Measurements from ENCODE around the gene MAP6.

MAP6 gene

DNA sequence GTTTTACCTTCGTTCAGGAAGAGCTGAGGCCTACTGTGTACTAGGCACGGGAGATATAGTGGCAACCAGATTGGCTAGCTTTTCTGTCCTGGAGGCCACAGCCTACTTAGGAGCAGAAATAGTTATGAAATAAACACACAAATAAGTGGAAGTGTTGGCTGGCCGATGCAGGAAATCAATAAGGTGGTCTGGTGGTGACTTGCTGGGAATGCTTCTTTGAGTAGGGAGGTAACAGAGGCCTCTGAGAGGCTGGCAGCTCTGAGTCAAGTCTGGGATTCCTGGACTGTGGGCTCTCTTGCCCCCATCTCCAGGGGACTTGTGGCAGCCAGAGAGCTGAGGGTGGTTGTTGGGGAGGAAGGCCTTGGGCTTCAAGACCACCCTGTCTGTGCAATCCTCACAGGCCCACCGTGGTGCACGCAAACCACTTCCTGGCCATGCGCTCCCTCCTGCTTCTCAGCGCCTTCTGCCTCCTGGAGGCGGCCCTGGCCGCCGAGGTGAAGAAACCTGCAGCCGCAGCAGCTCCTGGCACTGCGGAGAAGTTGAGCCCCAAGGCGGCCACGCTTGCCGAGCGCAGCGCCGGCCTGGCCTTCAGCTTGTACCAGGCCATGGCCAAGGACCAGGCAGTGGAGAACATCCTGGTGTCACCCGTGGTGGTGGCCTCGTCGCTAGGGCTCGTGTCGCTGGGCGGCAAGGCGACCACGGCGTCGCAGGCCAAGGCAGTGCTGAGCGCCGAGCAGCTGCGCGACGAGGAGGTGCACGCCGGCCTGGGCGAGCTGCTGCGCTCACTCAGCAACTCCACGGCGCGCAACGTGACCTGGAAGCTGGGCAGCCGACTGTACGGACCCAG is 102.7 kb downstream of the MAP6 start:
- DNase-seq, result no peak

- no peak for DNase-seq
Measured at GRCh38 chr11:75565221-75565814, 103.5 kb downstream of the MAP6 start.

GRCh38 chr11:75563978-75564552 is 104.8 kb downstream of the MAP6 start:
- no peak for DNase-seq

GRCh38 chr11:75563501-75563977 is 105.3 kb downstream of the MAP6 start:
- DNase-seq, result no peak

DNA sequence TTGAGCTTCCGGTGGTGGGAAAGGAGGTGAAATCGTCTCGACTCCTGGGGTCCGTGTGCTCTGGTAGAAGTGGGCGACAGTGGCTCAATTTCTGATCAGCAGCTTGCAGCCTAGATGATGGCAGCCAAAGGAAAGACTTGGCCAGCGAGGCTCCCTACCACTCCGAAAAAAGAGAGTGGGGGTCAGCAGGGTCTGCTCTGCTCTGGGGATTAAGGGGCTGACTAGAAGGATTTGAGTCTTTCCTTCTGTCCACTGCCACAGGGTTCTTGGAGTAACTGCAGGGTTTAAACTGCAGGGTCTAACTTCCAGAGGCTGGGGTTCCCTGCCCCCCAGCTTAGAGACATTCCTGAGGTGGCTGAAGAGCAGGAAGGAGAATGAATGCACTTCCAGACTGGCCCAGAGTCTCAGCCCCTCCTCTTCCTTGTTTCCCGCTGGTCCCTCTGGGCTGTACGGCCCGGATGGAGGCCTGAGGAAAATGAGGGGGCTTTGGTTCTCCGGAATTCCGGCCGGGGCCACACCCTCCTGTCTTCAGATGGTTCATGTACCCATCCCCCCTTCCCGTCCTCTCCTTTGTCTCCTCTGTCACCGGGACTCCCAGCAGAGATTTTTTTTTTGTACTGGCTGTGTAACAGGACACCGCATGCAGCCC is 105.9 kb downstream of the MAP6 start:
- DNase-seq, result no peak

GRCh38 chr11:75562048-75562835 is 106.6 kb downstream of the MAP6 start, which contains the start of gene SERPINH1:
SERPINH1 (plus strand) TSS chr11:75562253; CDS start chr11:75566350, 4,097 bp downstream.
- DNase-seq, result peak; percentile 75 to 87

DNA sequence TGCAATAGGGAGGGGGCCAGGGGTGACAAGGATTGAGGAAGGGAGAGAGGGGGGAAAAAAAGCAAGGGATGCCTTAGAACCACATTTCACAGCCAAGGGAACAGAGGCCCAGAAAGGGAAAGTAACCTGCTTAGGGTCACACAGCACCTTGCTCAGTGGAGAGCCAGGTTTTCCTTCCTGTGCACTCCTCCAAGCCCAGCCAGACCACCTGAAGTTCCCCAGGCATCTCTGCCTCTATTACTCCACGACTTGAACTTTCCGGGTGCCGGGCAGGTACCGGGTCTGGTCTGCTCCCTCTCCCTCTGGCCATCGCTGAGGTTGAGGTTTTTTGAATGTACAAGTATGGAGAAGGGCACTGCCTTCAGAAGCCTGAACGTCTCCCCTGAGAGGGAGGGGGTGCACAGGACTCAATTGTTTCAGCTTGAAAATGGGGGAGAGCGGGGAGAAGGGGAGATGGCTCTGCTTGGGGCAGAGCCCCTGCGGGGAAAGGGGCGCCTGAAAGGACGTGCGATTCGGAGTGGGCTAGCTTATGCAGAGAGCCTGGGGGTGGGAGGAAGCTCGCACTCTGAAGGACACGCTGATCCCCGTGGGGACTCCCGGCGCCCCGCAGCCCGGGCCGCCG is 107.3 kb downstream of the MAP6 start:
- no peak for DNase-seq

- no peak for DNase-seq
Measured at GRCh38 chr11:75560644-75561043, 108.2 kb downstream of the MAP6 start.

- DNase-seq, result no peak
Measured at GRCh38 chr11:75558939-75559843, 109.6 kb downstream of the MAP6 start.

DNA sequence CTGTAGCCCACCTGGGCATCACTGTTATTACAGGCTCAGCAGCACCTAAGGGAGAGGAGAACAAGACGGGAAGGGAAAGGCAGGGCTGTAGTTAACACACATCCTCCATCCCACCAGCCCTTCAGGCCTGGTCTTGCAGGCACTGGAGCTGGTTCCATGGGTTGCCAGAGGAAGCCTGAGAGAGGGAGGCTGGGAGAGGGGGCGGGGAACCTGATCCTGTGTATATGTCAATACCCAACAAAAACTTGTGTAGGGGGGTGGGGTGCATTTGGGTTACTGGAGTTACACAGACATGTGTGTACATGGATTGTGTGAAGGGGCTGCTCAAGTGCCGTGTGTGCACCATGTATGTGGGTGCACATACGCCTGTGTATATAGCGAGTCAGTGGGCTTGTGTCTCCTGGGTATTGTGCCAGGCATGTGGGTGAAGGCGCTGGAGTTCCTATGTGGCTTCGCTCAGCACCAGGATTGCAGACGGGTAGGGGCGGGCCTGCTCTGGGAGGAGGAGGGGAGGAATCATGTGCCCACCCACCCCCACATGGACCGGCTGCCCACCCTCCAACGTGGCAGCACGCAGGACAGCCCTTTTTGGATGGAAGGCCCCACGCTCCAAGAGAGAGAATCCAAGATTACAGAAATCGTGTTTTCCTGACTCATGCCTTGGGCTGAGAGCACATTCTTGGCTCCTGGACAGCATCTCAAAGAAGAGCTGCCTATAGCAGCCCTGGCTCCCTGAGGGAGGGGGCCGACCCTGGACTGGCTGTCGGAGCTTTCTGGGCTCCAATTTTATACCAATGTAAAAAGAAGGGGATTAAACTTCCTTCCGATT is 111.0 kb downstream of the MAP6 start:
- DNase-seq, result no peak

- DNase-seq, result no peak
Measured at GRCh38 chr11:75556275-75556674, 112.6 kb downstream of the MAP6 start.

- DNase-seq, result no peak
Measured at GRCh38 chr11:75555079-75555811, 113.6 kb downstream of the MAP6 start.

DNA sequence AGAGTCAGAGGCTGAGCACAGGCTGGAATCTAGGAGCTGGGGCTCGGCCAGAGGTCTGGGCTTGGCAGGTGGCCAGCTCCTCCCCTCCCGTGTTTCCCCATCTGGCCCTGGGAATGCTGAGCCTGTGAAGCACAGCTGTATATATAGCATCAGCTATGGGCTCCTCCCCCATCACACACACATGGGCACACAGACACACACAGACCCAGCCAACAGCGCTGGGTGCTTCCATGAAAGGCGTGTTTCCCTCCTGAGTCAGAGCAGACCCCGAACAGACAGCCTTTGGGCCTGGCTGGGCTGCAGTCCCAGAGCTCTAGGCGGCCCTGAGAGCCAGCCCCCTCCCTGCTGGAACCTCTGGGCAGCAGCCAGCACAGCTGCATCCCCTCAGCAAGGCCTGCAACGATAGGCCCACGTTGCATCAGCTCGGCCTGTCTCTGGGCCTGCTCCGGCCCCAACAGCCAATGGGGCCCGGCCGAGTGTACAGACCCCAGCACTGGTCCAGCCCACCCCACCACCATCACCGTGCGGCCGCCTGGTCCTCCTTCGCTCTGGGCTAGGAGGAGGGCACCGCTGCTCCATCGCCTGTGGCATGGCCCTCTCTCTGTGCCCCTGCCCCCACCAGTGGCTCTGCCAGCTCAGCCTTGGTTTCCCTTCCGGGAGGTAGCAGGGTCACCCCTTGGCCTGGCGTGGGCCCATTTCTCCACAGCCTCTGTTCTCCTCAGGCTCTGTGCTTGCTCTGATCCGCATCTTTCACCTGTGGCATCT is 114.4 kb downstream of the MAP6 start:
- no peak for DNase-seq

- no peak for DNase-seq
Measured at GRCh38 chr11:75553889-75554257, 115.0 kb downstream of the MAP6 start.

- no peak for DNase-seq
Measured at GRCh38 chr11:75553182-75553581, 115.7 kb downstream of the MAP6 start.

GRCh38 chr11:75549370-75549958 is 119.4 kb downstream of the MAP6 start:
- no peak for DNase-seq

DNA sequence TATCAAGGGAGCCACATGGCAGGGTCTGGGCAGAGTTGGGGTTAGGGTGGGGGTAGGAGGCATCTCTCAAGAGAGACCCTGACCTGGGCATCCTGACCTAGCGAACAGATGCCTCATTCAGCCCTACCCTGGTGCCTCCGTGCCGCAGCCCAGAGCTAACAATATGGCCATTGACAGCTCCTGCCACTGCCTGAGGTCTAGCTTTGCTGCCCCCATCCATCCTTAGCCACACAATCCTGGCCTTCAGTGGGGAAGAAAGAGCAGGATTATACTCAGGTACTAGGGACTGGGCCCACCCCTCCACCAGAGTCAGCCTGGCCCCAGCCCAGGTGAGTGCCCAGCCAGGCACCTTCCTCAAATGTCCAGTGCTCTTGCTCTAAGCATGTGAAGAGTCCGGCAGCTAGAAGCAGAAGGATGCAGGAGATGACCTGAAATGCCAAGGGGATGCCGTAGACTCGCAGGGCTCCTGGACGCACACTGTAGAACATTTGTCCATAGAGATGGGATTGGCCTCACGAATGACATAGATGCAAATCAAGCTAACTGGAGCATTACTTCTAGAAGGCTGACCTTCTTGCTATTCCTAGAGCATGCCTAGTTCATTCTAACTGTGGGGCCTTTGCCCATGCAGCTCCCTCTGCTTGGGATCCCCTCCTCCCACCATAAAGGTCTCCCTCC is 120.1 kb downstream of the MAP6 start:
- no peak for DNase-seq

Measured in inflammatory macrophage (primary cell).